HCEC 1CT (cell line): ENCODE results near the gene GPR141.

ENCODE experiments used
- DNase-seq: peaks from one replicate; pipeline ENCODE4 v3.0.0-alpha.2; 2017

Gene GPR141

DNA sequence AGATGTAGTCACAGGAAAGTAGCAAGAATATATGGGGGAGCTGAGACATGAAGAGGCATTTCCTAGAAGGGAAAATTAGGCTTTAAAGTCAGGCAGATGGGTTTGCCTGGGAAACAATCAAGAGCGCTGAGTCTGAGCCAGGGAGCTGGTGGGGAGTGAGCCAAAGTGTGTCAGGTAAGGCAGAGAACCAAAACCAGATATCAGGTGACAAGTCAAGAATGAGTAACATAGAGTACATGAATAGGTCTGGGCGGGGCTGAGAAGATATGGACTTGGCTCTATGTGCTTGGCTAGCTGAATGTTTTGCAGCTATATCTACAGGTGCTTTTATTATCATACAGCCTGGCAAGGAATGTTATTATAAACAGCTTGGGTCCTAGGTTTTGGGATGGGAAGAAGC lies 49.3 kb downstream of the GPR141 start:
- no peak for DNase-seq

DNA sequence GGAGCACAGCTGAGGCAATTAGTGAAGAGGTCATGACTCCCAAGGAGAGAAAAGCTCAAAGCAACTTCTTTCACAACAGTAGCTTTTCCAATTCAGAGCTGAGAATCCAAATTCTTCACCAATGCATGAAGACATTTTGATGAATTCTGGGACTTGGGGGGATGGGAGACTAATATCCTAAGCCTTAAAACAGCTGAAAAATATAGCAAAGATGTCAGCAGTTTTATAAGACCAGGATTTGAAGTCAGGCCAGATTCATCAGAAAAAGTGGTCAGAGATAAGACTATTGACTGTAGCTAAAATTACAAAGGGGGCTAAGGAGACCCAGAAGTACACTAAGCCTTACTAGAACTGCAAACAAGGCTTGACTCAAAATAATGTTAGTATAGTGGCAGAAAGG lies 51.6 kb downstream of the GPR141 start:
- no peak for DNase-seq

DNA sequence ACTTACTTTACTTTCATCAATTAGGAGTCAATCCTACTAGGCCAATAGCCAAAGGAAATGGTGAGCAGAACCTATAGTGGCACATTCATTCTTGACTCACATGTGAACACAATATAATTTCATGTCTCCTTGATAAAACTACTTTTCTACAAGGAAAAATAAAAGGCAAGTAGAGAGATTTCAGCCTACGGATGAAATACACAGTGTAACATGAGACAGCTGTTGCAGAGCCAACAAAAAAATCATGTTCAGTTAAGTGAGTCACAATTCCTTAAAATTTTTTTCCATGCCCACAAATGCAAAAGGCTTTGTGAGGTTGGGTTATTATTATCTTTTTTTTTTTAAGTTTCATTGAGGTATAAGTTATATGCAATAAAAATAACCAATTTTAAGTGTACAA lies 54.8 kb downstream of the GPR141 start:
- DNase-seq = no peak

DNA sequence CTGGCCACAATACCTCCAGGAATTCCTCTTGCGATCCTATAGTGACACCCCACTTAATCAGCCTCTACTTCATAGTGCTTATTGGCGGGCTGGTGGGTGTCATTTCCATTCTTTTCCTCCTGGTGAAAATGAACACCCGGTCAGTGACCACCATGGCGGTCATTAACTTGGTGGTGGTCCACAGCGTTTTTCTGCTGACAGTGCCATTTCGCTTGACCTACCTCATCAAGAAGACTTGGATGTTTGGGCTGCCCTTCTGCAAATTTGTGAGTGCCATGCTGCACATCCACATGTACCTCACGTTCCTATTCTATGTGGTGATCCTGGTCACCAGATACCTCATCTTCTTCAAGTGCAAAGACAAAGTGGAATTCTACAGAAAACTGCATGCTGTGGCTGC lies 56.8 kb downstream of the GPR141 start:
- no peak for DNase-seq

DNA sequence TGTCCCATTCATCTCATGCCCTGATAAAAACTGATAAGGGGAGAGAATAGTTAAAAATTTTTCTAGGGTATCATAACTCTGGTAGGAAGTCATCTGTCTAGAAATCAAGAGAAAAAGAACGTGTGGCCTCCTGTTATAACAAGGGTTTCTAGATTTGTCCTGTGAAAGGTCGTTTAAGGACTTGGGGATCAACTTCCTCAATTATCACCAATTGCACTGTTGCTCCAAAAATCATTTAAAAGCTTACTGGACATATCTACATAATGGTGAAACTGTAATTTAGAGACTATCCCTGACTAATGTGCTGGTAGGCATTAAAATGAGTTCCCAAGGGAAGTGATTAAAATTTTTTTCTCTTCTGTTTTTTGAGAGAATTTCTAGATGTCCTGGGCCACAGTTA lies 58.2 kb downstream of the GPR141 start:
- DNase-seq = no peak

DNA sequence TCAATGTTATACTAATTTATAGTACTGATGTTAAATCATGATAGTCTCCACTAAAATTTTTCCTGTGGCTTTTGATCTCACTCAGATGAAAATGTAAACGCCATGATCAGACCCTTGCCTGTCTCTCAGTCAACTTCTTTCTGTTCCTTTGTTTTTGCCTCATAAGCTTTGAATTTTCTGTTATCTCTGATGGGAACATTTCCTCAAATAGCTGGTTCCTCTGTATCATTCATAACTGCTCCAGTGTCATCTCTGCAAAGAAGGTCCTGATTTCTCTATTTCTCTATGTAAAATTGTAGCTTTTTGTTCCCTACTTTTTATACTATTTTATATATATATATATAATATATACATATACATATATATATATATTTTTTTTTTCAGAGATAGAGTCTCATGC lies 67.5 kb downstream of the GPR141 start:
- DNase-seq = no peak

DNA sequence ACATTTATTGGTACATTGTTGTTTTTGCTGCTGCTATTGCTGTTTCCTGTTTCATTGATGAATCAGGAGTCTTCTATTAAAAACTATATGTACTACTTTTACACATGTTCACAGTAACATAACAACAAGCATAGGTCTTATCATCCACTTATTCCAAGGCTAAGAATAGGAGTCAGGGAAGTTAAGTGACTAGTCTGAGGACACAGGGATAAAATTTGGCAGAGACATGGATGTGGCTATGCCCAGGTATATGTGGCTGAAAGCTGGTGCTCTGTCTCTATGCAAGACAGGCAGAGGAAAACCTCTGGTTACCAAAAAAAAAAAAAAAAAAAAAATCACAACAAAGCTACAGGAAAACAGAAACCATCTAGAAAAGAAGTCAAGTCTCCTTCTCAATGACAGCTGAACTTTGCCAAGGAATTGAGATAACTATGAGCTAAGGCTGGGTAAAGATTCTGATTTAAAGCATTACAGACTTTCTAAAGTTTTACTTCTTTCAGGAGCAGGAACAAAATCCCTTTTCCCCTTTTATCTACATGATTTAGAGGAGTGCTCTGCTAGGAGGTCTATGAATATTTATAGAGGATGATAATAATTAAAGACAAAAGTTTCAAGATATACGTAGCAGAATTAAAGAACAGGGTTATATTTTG lies 70.0 kb downstream of the GPR141 start:
- DNase-seq = no peak

DNA sequence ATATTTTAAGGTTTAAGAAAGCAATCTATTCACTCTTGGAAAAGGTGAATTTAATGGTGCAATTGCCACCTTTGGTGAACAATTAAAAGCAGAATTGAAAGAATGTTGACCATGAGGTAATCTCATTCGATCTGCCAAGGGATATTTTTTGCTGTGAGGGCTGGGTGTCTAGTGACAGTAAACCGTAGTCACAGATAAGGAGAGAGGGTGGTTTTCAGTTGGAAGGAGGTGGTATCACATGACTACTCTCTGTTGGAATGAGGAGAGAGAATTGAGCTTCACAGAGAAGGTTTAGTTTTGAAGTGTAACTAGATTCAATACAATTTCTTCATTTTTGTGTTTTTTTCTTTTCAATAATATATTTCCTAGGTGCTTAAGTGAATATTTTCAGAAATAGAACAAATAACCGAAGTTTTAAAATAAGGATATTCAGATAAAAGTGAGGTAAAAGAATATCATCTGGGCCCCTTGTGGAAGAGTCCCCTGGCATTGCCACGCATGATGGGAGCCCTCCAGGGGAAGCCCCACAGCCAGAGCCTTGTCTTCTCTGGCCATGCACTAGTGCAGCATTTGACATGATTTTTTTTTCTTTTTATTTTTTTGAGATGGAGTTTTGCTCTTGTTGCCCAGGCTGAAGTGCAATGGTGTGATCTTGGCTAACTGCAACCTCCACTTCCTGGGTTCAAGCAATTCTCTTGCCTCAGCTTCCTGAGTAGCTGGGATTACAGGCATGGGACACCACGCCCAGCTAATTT lies 73.4 kb downstream of the GPR141 start:
- DNase-seq = no peak

DNA sequence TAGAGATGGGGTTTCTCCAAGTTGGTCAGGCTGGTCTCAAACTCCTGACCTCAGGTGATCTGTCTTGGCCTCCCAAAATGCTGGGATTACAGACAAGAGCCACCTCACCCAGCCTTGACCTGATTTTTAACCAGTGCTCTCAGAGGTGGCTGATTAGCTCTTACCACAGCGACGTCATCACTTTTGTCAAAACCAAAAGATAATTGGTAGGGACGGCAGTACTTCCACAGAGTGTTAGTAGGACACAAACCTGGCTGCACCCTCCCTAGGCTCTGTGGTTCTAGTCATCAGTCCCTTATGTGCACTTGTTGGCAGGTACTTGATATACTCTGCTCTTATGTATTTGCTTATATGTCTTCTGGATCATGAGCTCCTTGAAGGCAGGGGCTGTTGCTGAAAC lies 74.0 kb downstream of the GPR141 start:
- no peak for DNase-seq

DNA sequence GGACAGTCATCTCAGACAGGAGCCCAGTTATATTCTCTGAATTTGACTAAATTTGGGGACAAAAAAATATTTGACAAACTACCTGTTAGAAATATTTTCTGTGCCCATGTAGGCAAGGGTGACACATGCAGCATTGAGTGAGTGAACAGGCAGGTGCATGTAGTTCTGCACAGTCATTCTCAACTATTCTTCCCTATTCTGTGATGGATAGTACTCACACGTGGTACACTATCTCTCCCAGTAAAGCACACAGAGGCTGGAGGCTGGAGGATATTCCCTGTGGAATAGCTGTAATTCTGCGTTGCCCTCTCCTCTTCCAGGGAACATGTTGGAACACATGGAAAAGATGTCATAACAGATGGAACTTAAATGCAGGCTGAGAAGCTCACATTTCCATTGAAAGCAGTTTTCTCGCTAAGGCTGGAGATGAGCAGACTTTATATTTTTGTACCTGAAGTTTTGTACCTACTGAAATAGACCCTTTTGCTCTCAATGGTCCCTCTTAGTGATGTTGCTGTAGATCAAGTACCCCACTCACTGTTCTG lies 75.0 kb downstream of the GPR141 start:
- DNase-seq = no peak

DNA sequence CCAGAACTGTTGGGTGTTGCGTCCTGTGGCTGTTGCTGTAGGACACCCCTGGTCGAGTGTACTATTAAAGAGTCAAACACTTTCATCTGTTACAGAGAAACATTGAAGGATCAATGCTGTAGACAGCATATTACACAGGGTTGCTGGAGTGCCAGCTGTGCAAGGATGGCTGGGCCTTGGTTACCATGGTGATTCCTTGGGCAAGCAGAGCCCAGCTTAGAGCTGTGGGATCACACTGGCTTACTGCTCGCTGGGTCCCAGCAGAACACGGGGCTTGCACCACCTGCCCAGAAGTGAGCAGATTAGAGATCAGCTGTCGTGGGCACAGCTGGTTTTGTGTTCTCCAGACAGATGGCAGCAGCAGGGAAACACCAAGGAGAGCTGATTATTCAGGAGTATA lies 76.0 kb downstream of the GPR141 start:
- no peak for DNase-seq

DNA sequence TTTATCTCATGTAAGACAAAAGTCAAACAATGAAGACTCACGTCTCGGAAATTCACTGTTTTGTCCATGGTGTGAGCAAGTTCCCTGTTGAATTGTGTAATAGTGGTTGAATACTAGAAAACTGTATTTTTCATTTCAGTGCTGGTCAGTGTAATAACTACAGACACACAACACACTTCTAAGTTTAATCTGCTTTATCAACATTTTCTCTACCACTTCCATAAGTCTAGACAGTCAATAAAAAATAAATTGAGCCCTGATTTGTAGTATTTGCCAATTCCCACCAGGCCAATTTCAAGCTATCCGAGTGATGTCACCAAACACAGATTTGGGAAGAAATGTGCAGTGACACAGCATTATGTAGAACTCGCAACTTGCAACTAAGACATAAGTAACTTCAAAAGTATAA lies 81.9 kb downstream of the GPR141 start:
- DNase-seq = no peak

DNA sequence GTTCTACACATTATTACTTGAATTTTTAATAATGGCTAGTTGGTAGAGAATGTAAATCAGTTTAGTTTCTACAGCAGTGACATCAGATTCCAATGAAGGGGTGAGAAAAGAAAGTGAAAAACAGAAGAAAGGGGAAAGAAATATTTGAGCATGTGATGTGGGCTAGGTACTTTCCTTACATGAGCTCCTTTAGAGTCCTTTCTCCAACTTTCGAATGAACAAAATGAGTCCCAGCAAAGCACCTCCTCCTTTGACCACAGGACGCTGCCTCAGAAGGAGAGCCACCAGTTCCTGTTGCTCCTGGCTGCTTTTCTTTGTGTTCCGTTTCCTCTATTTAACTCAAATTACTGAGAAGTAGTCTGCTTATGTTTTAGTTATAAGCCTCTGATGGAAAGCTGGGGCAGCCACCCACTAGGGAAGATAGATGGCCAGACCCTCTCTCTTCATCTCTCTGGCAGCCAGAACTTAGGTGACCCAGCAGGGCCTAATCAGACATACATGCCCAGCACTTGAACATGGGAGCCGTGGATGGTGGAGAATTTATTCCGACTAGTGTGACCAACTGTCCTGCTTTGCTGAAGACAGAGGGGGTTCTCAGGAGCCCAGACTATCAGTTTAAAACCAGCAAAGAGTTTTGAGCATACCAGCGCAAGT lies 82.4 kb downstream of the GPR141 start:
- no peak for DNase-seq

DNA sequence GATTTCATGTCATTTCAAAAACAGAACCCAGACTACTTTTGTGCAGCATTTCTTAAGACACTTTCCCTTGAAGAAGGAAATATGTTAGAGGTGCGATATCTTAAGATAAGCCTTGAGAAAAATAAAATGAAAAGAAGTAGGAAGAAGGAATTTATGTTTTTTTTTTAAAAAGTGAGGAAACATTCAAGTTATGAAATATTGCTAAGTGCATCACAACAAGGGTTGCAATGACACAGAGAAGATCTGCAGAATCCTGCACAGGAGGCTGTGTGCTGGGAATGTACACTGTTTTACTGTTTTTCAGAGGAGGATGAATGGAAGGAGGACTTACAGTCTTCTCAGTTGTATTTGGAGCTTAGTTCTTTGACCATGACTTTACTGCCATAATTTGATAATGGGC lies 85.0 kb downstream of the GPR141 start:
- DNase-seq = no peak

DNA sequence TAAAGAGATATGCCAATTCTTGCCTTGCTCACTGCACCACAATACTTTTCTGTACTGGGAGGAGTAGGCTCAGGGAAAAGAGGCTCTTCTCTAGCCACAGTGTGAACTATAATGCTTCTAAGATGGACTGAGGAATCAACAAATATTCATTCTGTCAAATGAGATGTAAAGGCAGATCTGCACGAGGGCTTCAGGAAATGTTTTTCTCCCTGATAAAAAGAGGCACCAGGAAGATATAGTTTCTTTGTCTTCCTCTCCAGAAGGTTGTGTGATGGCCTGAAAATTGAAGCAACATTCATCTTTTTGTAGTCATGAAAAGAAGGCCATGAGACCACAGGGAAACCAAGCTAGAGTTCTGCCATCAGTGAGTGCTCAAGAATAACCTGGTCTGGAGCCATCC lies 85.7 kb downstream of the GPR141 start:
- no peak for DNase-seq

DNA sequence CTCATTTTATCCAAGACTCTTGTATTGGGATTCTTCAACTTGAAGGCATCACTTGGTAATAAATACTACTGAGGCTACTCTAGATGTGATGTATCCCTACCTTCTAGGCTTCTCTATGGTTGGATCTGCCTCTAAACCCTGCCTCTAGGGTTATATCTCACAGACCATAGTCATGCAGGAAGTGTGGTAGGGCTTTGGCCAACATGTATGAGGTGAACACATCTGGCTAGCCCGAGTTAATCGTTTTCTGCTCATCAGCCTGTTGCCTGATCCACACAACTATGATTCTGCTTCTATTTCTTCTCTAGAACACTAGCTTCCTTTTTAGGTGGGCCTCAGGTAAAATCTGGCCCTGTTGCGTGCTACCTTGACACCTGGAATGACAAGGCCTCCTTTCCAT lies 86.2 kb downstream of the GPR141 start:
- DNase-seq = no peak

DNA sequence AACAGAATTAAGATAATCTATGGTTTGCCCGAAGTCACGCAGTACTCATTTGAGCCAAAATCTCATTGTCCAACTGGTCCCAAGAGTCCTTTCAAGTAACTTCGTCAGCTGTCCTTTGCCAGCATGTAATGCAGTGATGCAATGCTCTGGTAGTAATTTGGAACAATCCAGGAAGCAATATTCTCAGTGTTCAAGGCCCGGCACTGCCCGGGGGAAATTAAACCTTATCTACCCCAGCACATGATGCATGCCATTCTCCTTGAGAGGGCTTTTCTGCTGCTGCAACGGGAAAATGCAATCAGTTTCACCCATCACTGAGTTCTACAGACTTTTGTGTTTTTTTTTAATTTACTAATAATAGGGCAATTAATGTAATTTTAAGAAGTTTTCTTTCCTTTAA lies 87.3 kb downstream of the GPR141 start:
- no peak for DNase-seq

DNA sequence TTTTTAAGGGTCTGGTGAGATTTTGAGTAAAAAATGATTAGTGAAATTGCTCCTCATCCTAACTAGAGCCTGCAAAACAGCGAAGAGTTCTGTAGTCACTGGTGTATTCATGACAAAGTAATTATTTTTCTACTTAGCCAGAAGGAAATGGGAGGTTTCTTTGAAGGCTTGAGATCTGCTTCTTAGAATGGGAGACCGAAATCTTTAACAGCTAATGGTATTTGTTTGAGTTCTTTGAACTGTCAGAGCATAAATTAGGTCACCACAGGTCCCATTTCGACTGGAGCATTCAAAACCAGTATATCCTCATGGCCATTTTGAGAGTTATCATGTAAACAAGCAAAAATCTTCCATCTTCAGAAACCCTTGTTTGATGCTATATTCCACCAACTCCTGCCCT lies 87.8 kb downstream of the GPR141 start:
- no peak for DNase-seq

DNA sequence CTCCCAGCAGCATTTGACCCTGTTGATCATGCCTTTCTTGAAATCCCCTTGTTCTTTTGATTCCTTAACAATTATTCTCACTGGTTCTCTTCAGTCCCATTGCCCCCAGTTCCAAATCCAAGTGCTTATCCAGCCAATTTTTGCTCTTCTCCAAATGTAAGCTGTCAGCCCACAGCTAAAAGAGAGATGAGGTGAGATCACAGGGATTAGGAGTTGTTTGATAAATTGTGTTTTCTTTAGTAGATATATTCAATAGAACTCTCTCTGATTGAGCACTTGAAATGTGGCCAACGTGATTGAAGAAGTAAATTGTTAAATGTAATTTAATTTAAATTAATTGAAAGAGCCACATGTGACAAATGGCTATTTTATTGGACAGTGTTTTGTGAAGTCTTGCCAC lies 88.2 kb downstream of the GPR141 start:
- no peak for DNase-seq

DNA sequence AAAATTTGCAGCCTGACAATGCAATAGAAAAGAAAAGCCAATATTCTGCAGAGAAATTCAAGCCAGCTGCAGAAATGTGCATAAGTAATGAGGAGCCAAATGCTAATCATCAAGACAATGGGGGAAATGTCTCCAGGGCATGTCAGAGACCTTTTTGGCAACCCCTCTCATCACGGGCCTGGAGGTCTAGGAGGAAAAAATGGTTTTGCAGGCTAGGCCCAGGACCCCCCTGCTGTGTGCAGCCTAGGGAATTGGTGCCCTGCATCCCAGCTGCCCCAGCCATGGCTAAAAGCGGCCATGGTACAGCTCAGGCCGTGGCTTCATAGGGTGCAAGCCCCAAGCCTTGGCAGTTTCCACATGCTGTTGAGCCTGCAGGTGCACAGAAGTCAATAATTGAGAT lies 92.4 kb downstream of the GPR141 start:
- DNase-seq = no peak

DNA sequence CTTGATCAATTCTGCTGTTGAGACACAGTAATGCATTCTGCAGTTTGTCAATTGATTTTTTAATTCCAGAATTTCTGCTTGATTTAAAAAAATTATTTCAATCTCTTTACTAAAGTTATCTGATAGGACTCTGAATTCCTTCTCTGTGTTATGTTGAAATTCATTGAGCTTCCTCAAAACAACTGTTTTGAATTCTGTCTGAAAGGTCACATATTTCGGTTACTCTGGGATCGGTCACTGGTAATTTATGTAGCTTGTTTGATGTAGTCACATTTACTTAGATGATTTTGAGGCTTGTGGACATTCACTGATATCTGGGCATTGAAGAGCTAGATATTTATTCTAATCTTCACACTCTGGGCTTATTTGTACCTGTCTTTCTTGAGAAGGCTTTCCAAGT lies 97.6 kb downstream of the GPR141 start:
- DNase-seq = no peak

DNA sequence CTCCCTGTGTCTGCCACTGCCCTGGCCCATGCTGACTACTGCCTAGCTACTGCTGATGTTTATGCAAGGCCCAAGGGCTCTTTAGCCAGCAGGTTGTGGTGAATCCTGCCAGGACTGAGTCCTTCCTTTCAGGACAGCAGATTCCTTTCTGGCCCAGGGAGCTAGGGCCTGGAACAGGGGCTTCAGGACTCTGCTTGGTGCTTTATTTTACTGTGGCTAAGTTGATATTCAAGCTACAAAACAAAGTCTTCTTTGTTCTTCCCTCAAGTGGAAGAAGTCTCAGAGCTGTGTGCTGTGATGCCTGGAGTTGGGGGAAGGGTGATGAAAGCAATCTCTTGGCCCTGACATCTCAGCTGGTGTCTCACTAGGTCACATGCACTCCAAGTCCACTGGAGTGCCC lies 98.6 kb downstream of the GPR141 start:
- DNase-seq = no peak

DNA sequence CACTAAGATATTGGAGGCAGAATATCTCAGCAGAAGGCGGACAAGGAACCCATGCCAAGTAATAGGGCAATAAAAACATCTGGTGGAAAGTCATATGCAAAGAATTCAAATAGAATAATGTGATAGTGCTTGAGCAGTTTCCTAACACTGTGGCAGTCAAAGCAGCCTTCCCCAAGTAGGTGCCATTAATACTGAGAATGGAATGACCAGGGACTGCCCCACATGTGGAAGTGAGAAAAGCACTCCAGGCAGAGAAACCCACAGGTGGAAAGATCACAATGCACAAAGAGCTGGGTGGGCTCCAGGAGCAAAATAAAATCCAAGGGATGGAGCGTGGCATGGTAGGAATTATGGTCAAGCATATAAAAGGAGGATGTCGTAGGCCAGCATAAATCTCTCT lies 100.4 kb downstream of the GPR141 start:
- DNase-seq = no peak
